Liver (tissue), 9 donors: ENCODE results near the gene MGRN1. TPM values are rescaled to one million over a fixed set of nuclear protein-coding genes. Genes with fewer than 3 reads are reported as not detected.

Experiments used
- DNase-seq: peaks from one replicate; pipeline ENCODE4 v3.0.0-alpha.2; 2017; ENCODE audit warnings: low spot score
- H3K27ac ChIP-seq, 2 donors: one replicate each; pipeline ENCODE4 v1.7.0; 2013; ENCODE audit warnings: inconsistent platforms in 2 of 2, low read length in 2 of 2, control low read depth in 1 of 2, low read depth in 1 of 2, mild to moderate bottlenecking in 1 of 2
- H3K27me3 ChIP-seq, 4 donors: one replicate each; pipeline versions ENCODE4 v1.6.1 to v1.7.0; 2013; ENCODE audit warnings: low read length in 3 of 4, inconsistent platforms in 1 of 4, mild to moderate bottlenecking in 1 of 4, moderate library complexity in 1 of 4; ENCODE audit not compliant: control insufficient read depth in 4 of 4, insufficient read depth in 4 of 4
- H3K36me3 ChIP-seq, 4 donors: one replicate each; pipeline versions ENCODE4 v1.6.1 to v1.7.0; 2013; ENCODE audit warnings: low read length in 3 of 4, mild to moderate bottlenecking in 3 of 4, low read depth in 1 of 4, moderate library complexity in 1 of 4; ENCODE audit not compliant: control insufficient read depth in 4 of 4, insufficient read depth in 3 of 4
- H3K4me1 ChIP-seq, 4 donors: one replicate each; pipeline versions ENCODE4 v1.6.1 to v1.7.0; 2013; ENCODE audit warnings: low read length in 3 of 4, mild to moderate bottlenecking in 3 of 4, moderate library complexity in 1 of 4; ENCODE audit not compliant: control insufficient read depth in 4 of 4, insufficient read depth in 4 of 4
- H3K4me3 ChIP-seq, 3 donors: one replicate each; pipeline versions ENCODE4 v1.6.1 to v1.7.0; 2013; ENCODE audit warnings: low read length in 3 of 3, control low read depth in 1 of 3, low read depth in 1 of 3, mild to moderate bottlenecking in 1 of 3
- H3K9ac ChIP-seq, 2 donors: one replicate each; pipeline ENCODE4 v1.7.0; 2013; ENCODE audit warnings: low read length in 2 of 2, mild to moderate bottlenecking in 2 of 2, moderate library complexity in 2 of 2, control low read depth in 1 of 2, low read depth in 1 of 2
- H3K9me3 ChIP-seq, 4 donors: one replicate each; pipeline versions ENCODE4 v1.6.1 to v1.7.0; 2013; ENCODE audit warnings: low read length in 3 of 4; ENCODE audit not compliant: control insufficient read depth in 4 of 4
- ATF3 ChIP-seq: IDR thresholded peaks from 2 replicates; pipeline ENCODE4 v1.6.1; 2016; ENCODE audit warnings: antibody characterized with exemption
- CTCF ChIP-seq: fragments of 150-350 bp; IDR thresholded peaks from 2 replicates; pipeline ENCODE4 v1.5.1; 2017; ENCODE audit warnings: improper control_type of control experiment, low read depth, low read length; ENCODE audit not compliant: missing input control
- EGR1 ChIP-seq, 2 donors: IDR thresholded peaks; 2 replicates each; pipeline ENCODE4 v1.6.1; 2016 to 2018; ENCODE audit warnings: antibody characterized with exemption in 2 of 2, low read depth in 2 of 2
- FOXA1 ChIP-seq: IDR thresholded peaks from 2 replicates; pipeline ENCODE4 v1.6.1; 2016; ENCODE audit warnings: antibody characterized with exemption
- GABPA ChIP-seq, 2 donors: IDR thresholded peaks in 1 of 2; conservative IDR thresholded peaks in 1 of 2; 2 replicates each; pipeline ENCODE4 v1.6.1; 2016; ENCODE audit warnings: antibody characterized with exemption in 2 of 2, mild to moderate bottlenecking in 1 of 2, moderate library complexity in 1 of 2
- HNF4A ChIP-seq, 2 donors: conservative IDR thresholded peaks; 2 replicates each; pipeline ENCODE4 v1.6.1; 2016; ENCODE audit warnings: antibody characterized with exemption in 2 of 2, mild to moderate bottlenecking in 2 of 2
- HNF4G ChIP-seq: IDR thresholded peaks from 2 replicates; pipeline ENCODE4 v1.6.1; 2016; ENCODE audit warnings: antibody characterized with exemption
- JUND ChIP-seq, 2 donors: IDR thresholded peaks; 2 replicates each; pipeline ENCODE4 v1.6.1; 2016; ENCODE audit warnings: antibody characterized with exemption in 2 of 2
- MAX ChIP-seq: IDR thresholded peaks from 2 replicates; pipeline ENCODE4 v1.6.1; 2016; ENCODE audit warnings: antibody characterized with exemption
- NR2F2 ChIP-seq: IDR thresholded peaks from 2 replicates; pipeline ENCODE4 v1.6.1; 2016; ENCODE audit warnings: antibody characterized with exemption
- RAD21 ChIP-seq, 2 donors: IDR thresholded peaks; 2 replicates each; pipeline ENCODE4 v1.6.1; 2016; ENCODE audit warnings: antibody characterized with exemption in 2 of 2, mild to moderate bottlenecking in 2 of 2
- REST ChIP-seq: IDR thresholded peaks from 2 replicates; pipeline ENCODE4 v1.6.1; 2016; ENCODE audit warnings: antibody characterized with exemption, mild to moderate bottlenecking
- RXRA ChIP-seq, 2 donors: IDR thresholded peaks; 2 replicates each; pipeline ENCODE4 v1.6.1; 2017 to 2018; ENCODE audit warnings: antibody characterized with exemption in 2 of 2, mild to moderate bottlenecking in 1 of 2
- SP1 ChIP-seq: IDR thresholded peaks from 2 replicates; pipeline ENCODE4 v1.6.1; 2018; ENCODE audit warnings: antibody characterized with exemption, mild to moderate bottlenecking
- TAF1 ChIP-seq: conservative IDR thresholded peaks from 2 replicates; pipeline ENCODE4 v1.6.1; 2016; ENCODE audit warnings: antibody characterized with exemption, mild to moderate bottlenecking
- YY1 ChIP-seq: IDR thresholded peaks from 2 replicates; pipeline ENCODE4 v1.6.1; 2016; ENCODE audit warnings: antibody characterized with exemption, mild to moderate bottlenecking
- ZBTB33 ChIP-seq: IDR thresholded peaks from 2 replicates; pipeline ENCODE4 v1.6.1; 2016; ENCODE audit warnings: antibody characterized with exemption
- WGBS: extraction: QIAGEN DNeasy Blood & Tissue Kit; methylation state at CpG from one replicate; pipeline ENCODE4 v1.1.7; 2013; 5-methylcytosine and 5-hydroxymethylcytosine counted together
- polyA plus RNA-seq, 2 donors: library from polyadenylated mRNA; stranded (reverse) in 1 of 2; unstranded in 1 of 2; fragments of 200-250 nt in 1 of 2; fragments of >200 nt in 1 of 2; fragmentation: Nextera tagmentation in 1 of 2; extraction: Ambion mirVana in 1 of 2; gene quantifications; one replicate each; pipeline versions ENCODE4 v1.2.1 to v1.2.3, GENCODE V29; 2013 to 2015
- total RNA-seq, 2 donors: library from RNA; depleted of rRNA; stranded (reverse); fragments of >200 nt; gene quantifications; one replicate each; pipeline ENCODE4 v1.2.3, GENCODE V29; 2014
- donor health status: healthy.
- donor health status: healthy.
- donor health status: healthy.
- donor health status: healthy.
- donor health status: healthy.

Gene MGRN1
- total and polyA plus RNA-seq, 4 donors: 15.9 to 35.7 (median 25.9) TPM

GRCh38 chr16:4697848-4698291 is 73.2 kb downstream of the MGRN1 start:
- Histone ChIP-seq H3K9me3 (no peaks in the 10 kb centered on the region), H3K9ac (no peak overlapping the region), H3K36me3 (peaks cover 8 to 46% (median 17%) of the 10 kb centered on the region in 4 donors), H3K4me1 (peaks cover 3 to 36% (median 22%) of the 10 kb centered on the region in 4 donors), H3K27ac (no peak overlapping the region), H3K4me3 (no peak overlapping the region), H3K27me3 (no peaks in the 10 kb centered on the region)
- DNase-seq: no peak
- WGBS: 88% methylated on average over 9 of the region's 9 CpGs
- TF ChIP-seq EGR1 (IDR thresholded peaks at IDR 0.05; ENCODE audit: low read depth in 2 of 2): no peak
- no peak for TF ChIP-seq TAF1
- no peak for TF ChIP-seq FOXA1
- TF ChIP-seq NR2F2: no peak
- TF ChIP-seq GABPA (IDR thresholded peaks at IDR 0.05 in 1 of 2, conservative IDR thresholded peaks at IDR 0.05 in 1 of 2): no peak
- TF ChIP-seq ZBTB33: no peak
- TF ChIP-seq HNF4A (conservative IDR thresholded peaks at IDR 0.05): no peak
- TF ChIP-seq RAD21 (IDR thresholded peaks at IDR 0.05): no peak
- TF ChIP-seq YY1: no peak
- no peak for TF ChIP-seq ATF3
- TF ChIP-seq SP1: no peak
- no peak for TF ChIP-seq CTCF
- TF ChIP-seq RXRA (IDR thresholded peaks at IDR 0.05): no peak
- TF ChIP-seq HNF4G: no peak
- no peak for TF ChIP-seq REST
- no peak for TF ChIP-seq JUND (IDR thresholded peaks at IDR 0.05)
- no peak for TF ChIP-seq MAX
